Heart left ventricle (tissue), 16 donors: Measurements from ENCODE around the gene WDR88. TPM values are rescaled to one million over a fixed set of nuclear protein-coding genes. Genes with fewer than 3 reads are reported as not detected.

ENCODE experiments used
- ATAC-seq, 4 donors: fragments of 200-7000 bp; cut with Tn5 transposase; one replicate each; pipeline ENCODE4 v1.9.1; 2020 to 2022; ENCODE audit warnings: moderate library complexity in 4 of 4, mild to moderate bottlenecking in 3 of 4, moderate number of reproducible peaks in 1 of 4
- DNase-seq, 5 donors: peaks; one replicate each; pipeline ENCODE4 v3.0.0-alpha.2; 2020
- H3K27ac ChIP-seq, 12 donors: fragments of 200-600 bp; sonication (generic) in 4 of 12; one replicate each; pipeline versions ENCODE4 v1.5.0 to v1.8.0; 2016 to 2022; ENCODE audit warnings: mild to moderate bottlenecking in 2 of 12
- H3K27me3 ChIP-seq, 9 donors: fragments of 200-600 bp; sonication (generic) in 2 of 9; one replicate each; pipeline versions ENCODE4 v1.5.1 to v1.8.0; 2016 to 2022; ENCODE audit warnings: mild to moderate bottlenecking in 3 of 9
- H3K36me3 ChIP-seq, 9 donors: fragments of 200-600 bp; sonication (generic) in 2 of 9; one replicate each; pipeline versions ENCODE4 v1.5.0 to v1.8.0; 2018 to 2022; ENCODE audit warnings: mild to moderate bottlenecking in 2 of 9
- H3K4me1 ChIP-seq, 12 donors: fragments of 200-600 bp; sonication (generic) in 4 of 12; one replicate each; pipeline versions ENCODE4 v1.5.0 to v1.8.0; 2016 to 2022; ENCODE audit warnings: mild to moderate bottlenecking in 3 of 12
- H3K4me3 ChIP-seq, 12 donors: fragments of 200-600 bp; sonication (generic) in 4 of 12; one replicate each; pipeline versions ENCODE4 v1.5.0 to v1.8.0; 2017 to 2022; ENCODE audit warnings: mild to moderate bottlenecking in 9 of 12, moderate library complexity in 4 of 12
- H3K9me3 ChIP-seq, 12 donors: fragments of 200-600 bp; sonication (generic) in 4 of 12; one replicate each; pipeline versions ENCODE4 v1.5.0 to v1.8.0; 2016 to 2022; ENCODE audit warnings: mild to moderate bottlenecking in 1 of 12
- CTCF ChIP-seq, 12 donors: fragments of 200-600 bp; sonication (generic) in 4 of 12; IDR thresholded peaks; one replicate each; pipeline versions ENCODE4 v1.5.0 to v1.8.0; 2018 to 2022; ENCODE audit warnings: antibody characterized with exemption in 12 of 12, mild to moderate bottlenecking in 5 of 12
- POLR2A ChIP-seq, 2 donors: fragments of 450-650 bp; IDR thresholded peaks; one replicate each; pipeline ENCODE4 v1.6.1; 2017; ENCODE audit warnings: antibody characterized with exemption in 2 of 2, mild to moderate bottlenecking in 2 of 2, moderate library complexity in 2 of 2
- WGBS, 4 donors: extraction: QIAGEN DNeasy Blood & Tissue Kit in 2 of 4; methylation state at CpG; one replicate each; pipeline versions ENCODE4 v1.1.5 to v1.1.7; 2013 to 2018; 5-methylcytosine and 5-hydroxymethylcytosine counted together
- intact Hi-C, 10 donors: fragments of 100-400 bp; cut with DNase I; formaldehyde crosslinking; loops; one replicate each; pipeline versions ENCODE4 v1.11.1 to v1.14.2; 2022
- polyA plus RNA-seq, 2 donors: library from polyadenylated mRNA; stranded (reverse); fragments of 200-250 nt; gene quantifications; one replicate each; pipeline ENCODE4 v1.2.3, GENCODE V29; 2013
- total RNA-seq, 9 donors: library from RNA; depleted of rRNA in 2 of 9; stranded (reverse); fragments of >200 nt in 2 of 9; fragmentation: NEBNext Ultra II Directional in 3 of 9; extraction: Animal tissue kit (Norgen Biotek cat#: 25700) in 3 of 9; gene quantifications; one replicate each; pipeline versions ENCODE4 v1.1.0 to v1.2.4, GENCODE V29; 2016 to 2023
- donor health status: ischemic (EF 13 %, LVEDD 7.1; RV severe dilation, severe dysfunction).
- donor health status: healthy with polysubstance abuse.
- donor health status: DM: no; HTN: yes; CAD: no.
- donor health status: DM: no; HTN: no; CAD: no.
- donor health status: ischemic (EF 25% LVEDD 6.9; RV normal size, moderate dysfunction).
- donor health status: ischemic (EF 25% LVEDD 5.7; RV mildly dilated, moderate dysfunction).
- donor health status: healthy.
- donor health status: DM: yes; HTN: yes; CAD: no.
- donor health status: ischemic (EF 35%, LVEDD 5.7; RV mildly dilated, moderate dysfunction).
- donor health status: nonischemic (EF 11% LVEDD 7.7; RV severe dilation, severe dysfunction).
- donor health status: DM: yes; HTN: yes; CAD: no.
- donor health status: PGD.
- donor health status: ischemic (EF 29% LVEDD 5.4; RV normal size, mild dysfunction).
- donor health status: nonischemic (EF 23%, LVEDD 6.1; RV moderate dilation, normal function).

Gene WDR88
- total and polyA plus RNA-seq, 11 donors, result 0.16 TPM; not detected in 10

DNA sequence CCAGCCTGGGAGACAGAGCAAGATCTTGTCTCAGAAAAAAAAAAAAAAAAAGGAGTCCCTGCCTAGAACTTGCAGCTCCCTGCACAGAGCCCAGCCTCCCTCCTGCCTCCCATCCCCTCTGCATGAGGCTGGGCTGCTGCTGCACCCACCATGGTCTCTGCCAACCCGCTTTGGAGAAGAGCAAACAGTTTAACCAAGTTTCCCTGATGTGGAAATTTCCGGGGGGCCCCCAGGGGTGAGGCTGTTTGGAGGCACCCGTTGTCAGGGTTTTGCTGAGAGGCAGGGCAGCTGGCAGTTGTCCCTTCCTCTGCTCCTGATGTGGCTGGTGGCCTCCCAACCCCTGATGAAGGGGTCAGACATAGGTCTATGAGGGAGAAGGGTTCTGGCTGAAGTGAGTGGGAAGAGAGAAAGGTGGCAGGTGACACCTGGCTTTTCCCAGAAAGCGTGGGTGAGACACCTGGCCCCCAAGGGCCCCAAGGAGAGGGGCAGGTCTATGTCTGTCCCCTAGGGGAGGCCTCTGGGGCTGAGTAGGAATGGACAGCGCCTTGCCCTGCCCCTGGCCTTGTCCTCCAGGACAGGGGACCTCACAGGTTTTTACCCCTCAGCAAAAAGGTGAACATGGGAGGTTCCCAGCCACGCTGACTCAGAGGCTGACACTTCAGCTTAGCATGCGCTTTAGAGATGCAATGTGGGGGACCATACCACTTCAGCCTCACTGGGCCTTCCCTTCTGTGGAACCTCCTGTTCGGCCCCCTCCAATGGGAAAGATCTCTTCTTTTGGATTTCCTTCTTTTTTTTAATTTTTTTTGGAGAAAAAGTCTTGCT, 67.7 kb downstream of the WDR88 start:
- no peaks in the 10 kb centered on the region for H3K9me3 ChIP-seq
- H3K4me3 ChIP-seq, result no peak overlapping the region
- peaks cover 0 to 16% (median 7%) of the 10 kb centered on the region in 12 donors for H3K4me1 ChIP-seq
- no peak for ATAC-seq
- DNase-seq, result peak in 1 of 5 donors; percentile 18
- WGBS, 4 donors, result 81 to 85% (median 83%) methylated on average over 8 of the region's 8 CpGs
- intact Hi-C loops, result no loop called here
- H3K27ac ChIP-seq, result no peak overlapping the region
- TF ChIP-seq CTCF (IDR thresholded peaks at IDR 0.05) (no peak), POLR2A (IDR thresholded peaks at IDR 0.05) (no peak)
- peaks cover 0 to 25% (median 2%) of the 10 kb centered on the region in 9 donors for H3K36me3 ChIP-seq
- H3K27me3 ChIP-seq, result peaks cover 0 to 4% (median 0%) of the 10 kb centered on the region in 9 donors

- DNase-seq, result peak in 1 of 5 donors; percentile 15
- H3K36me3 ChIP-seq, result peaks cover 0 to 43% (median 4%) of the 10 kb centered on the region in 9 donors
- H3K27ac ChIP-seq, result no peak overlapping the region
- TF ChIP-seq CTCF (IDR thresholded peaks at IDR 0.05), result no peak
- TF ChIP-seq POLR2A (IDR thresholded peaks at IDR 0.05), result no peak
- no peak overlapping the region for H3K4me3 ChIP-seq
- H3K4me1 ChIP-seq, result no peaks in the 10 kb centered on the region
- no peaks in the 10 kb centered on the region for H3K9me3 ChIP-seq
- intact Hi-C loops, result no loop called here
- 93 to 96% (median 94%) methylated on average over 6 of the region's 6 CpGs for WGBS, 4 donors
- ATAC-seq, result no peak
- no peaks in the 10 kb centered on the region for H3K27me3 ChIP-seq
Observed at GRCh38 chr19:33201473-33201872, 69.6 kb downstream of the WDR88 start.

DNA sequence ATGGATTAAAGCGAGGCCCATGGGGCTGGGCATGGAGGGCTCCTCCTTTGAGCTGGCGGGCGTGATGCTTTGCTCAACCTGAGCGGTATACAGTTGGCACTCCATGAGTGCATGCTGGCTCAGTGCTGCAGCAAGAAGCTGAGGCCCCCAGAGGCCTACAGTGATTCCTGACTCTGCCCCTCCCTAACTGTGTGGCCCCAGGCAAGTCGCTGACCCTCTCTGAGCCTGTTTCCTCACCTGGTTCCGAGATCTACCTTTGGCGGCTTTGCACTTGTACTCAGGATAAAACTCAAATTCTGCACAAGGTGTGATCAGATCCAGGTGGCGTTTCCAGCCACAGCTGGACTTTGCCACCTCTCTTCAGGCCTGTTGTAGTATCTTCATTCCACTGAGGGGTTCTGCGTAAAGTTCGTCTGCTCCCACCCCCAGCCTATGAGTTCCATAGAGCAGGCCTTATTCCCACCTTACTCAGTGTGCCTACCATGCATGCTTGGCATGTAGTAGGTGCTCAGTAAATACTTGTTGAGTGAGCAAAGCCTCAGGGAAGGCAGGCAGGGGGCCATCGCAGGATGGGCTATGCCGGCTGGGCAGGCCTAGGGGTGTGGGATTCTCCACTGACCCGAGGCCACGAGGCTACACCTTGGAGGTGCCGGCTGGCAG, 70.1 kb downstream of the WDR88 start:
- Histone ChIP-seq H3K27me3 (no peaks in the 10 kb centered on the region), H3K4me1 (no peaks in the 10 kb centered on the region), H3K27ac (no peak overlapping the region), H3K36me3 (peaks cover 0 to 47% (median 4%) of the 10 kb centered on the region in 9 donors), H3K4me3 (no peak overlapping the region), H3K9me3 (no peaks in the 10 kb centered on the region)
- TF ChIP-seq POLR2A (IDR thresholded peaks at IDR 0.05) (no peak), CTCF (IDR thresholded peaks at IDR 0.05) (no peak)
- WGBS, 4 donors, result 95 to 98% (median 96%) methylated on average over 12 to 15 of the region's 15 CpGs
- intact Hi-C loops, result no loop called here
- DNase-seq (peak in 1 of 5 donors; percentile 18), ATAC-seq (no peak)
